Pancreas (tissue), 10 donors: ENCODE measurements around the gene APBA1. TPM values are rescaled to one million over a fixed set of nuclear protein-coding genes. Genes with fewer than 3 reads are reported as not detected.

Source experiments
- ATAC-seq, 4 donors: fragments of 200-7000 bp; cut with Tn5 transposase; one replicate each; pipeline versions ENCODE4 v1.8.0 to v1.9.1; 2020; ENCODE audit warnings: mild to moderate bottlenecking in 4 of 4, moderate library complexity in 4 of 4
- DNase-seq, 6 donors: peaks; one replicate each; pipeline ENCODE4 v3.0.0-alpha.2; 2020
- FAIRE-seq: peaks from 2 replicates; lab custom pipeline; 2012; peaks lifted over from hg19 to GRCh38; lab: Jason Lieb, UNC
- H3K27ac ChIP-seq, 4 donors: fragments of 200-600 bp; sonication (generic); 1 replicate in 3 of 4; 2 replicates in 1 of 4; pipeline versions ENCODE4 v1.5.0 to v1.8.0; 2020
- H3K27me3 ChIP-seq, 4 donors: fragments of 200-600 bp; one replicate each; pipeline ENCODE4 v1.8.0; 2021
- H3K36me3 ChIP-seq, 3 donors: fragments of 200-600 bp; sonication (generic) in 1 of 3; one replicate each; pipeline versions ENCODE4 v1.5.0 to v1.8.0; 2020 to 2021
- H3K4me1 ChIP-seq, 3 donors: fragments of 200-600 bp; one replicate each; pipeline ENCODE4 v1.8.0; 2021
- H3K4me3 ChIP-seq, 4 donors: fragments of 200-600 bp; sonication (generic) in 2 of 4; one replicate each; pipeline versions ENCODE4 v1.5.0 to v1.8.0; 2020 to 2021
- H3K9me3 ChIP-seq, 4 donors: fragments of 200-600 bp; one replicate each; pipeline ENCODE4 v1.8.0; 2021
- WGBS, 2 donors: extraction: QIAGEN DNeasy Blood & Tissue Kit; methylation state at CpG; one replicate each; pipeline ENCODE4 v1.1.7; 2013; 5-methylcytosine and 5-hydroxymethylcytosine counted together
- intact Hi-C, 3 donors: fragments of 100-400 bp; cut with DNase I; formaldehyde crosslinking; loops; one replicate each; pipeline versions ENCODE4 v1.11.1 to v1.14.2; 2022
- polyA plus RNA-seq, 2 donors: library from polyadenylated mRNA; stranded (reverse); fragments of 200-250 nt; gene quantifications; one replicate each; pipeline ENCODE4 v1.2.3, GENCODE V29; 2013
- total RNA-seq, 6 donors: library from RNA; stranded (reverse); fragmentation: NEBNext Ultra II Directional in 4 of 6; extraction: Animal tissue kit (Norgen Biotek cat#: 25700) in 4 of 6; gene quantifications; one replicate each; pipeline versions ENCODE4 v1.2.1 to v1.2.4, GENCODE V29; 2021 to 2023
- TF ChIP-seq, protein P1 (sequence below), 4 donors: fragments of 200-600 bp; sonication (generic) in 3 of 4; IDR thresholded peaks; one replicate each; pipeline versions ENCODE4 v1.5.0 to v1.8.0; 2021; ENCODE audit warnings: antibody characterized with exemption in 4 of 4
- donor health status: healthy with polysubstance abuse.
- donor health status: DM: no; HTN: no; CAD: no; lungs with moderate emphysema.
- donor health status: DM: no; HTN: no; CAD: no.
- donor health status: control.
- donor health status: control.
- donor health status: Bipolar disorder and iron deficiency.
- donor health status: DM: yes; HTN: yes; CAD: no.
- donor health status: DM: no; HTN: no; CAD: no.
- donor health status: DM: no; HTN: no; CAD: no.
- donor health status: DM: yes; HTN: yes; CAD: no.

The APBA1 gene
- total and polyA plus RNA-seq, 8 donors: 0.68 to 3.2 (median 2.2) TPM

- no peaks in the 10 kb centered on the region for H3K9me3 ChIP-seq
- intact Hi-C loops: no loop called here
- DNase-seq (no peak), ATAC-seq (no peak), FAIRE-seq (no peak)
- H3K36me3 ChIP-seq: no peaks in the 10 kb centered on the region
- H3K4me1 ChIP-seq: no peaks in the 10 kb centered on the region
- 65 to 72% methylated on average over 3 of the region's 3 CpGs for WGBS, 2 donors
- H3K27ac ChIP-seq: no peak overlapping the region
- TF ChIP-seq, protein P1, sequence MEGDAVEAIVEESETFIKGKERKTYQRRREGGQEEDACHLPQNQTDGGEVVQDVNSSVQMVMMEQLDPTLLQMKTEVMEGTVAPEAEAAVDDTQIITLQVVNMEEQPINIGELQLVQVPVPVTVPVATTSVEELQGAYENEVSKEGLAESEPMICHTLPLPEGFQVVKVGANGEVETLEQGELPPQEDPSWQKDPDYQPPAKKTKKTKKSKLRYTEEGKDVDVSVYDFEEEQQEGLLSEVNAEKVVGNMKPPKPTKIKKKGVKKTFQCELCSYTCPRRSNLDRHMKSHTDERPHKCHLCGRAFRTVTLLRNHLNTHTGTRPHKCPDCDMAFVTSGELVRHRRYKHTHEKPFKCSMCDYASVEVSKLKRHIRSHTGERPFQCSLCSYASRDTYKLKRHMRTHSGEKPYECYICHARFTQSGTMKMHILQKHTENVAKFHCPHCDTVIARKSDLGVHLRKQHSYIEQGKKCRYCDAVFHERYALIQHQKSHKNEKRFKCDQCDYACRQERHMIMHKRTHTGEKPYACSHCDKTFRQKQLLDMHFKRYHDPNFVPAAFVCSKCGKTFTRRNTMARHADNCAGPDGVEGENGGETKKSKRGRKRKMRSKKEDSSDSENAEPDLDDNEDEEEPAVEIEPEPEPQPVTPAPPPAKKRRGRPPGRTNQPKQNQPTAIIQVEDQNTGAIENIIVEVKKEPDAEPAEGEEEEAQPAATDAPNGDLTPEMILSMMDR (IDR thresholded peaks at IDR 0.05): no peak
- H3K27me3 ChIP-seq: no peaks in the 10 kb centered on the region
- H3K4me3 ChIP-seq: no peak overlapping the region
These were observed 44.9 kb downstream of the APBA1 start for GRCh38 chr9:69627281-69627680.

GRCh38 chr9:69623276-69623675, 48.9 kb downstream of the APBA1 start:
- Histone ChIP-seq H3K36me3 (no peaks in the 10 kb centered on the region), H3K27me3 (no peaks in the 10 kb centered on the region), H3K9me3 (no peaks in the 10 kb centered on the region), H3K27ac (no peak overlapping the region), H3K4me3 (no peak overlapping the region), H3K4me1 (no peaks in the 10 kb centered on the region)
- FAIRE-seq (no peak), DNase-seq (no peak), ATAC-seq (no peak)
- intact Hi-C loops: no loop called here
- 83 to 86% methylated on average over 3 of the region's 3 CpGs for WGBS, 2 donors
- TF ChIP-seq, protein P1 (IDR thresholded peaks at IDR 0.05): no peak

GRCh38 chr9:69622676-69623075, 49.5 kb downstream of the APBA1 start:
- Histone ChIP-seq H3K9me3 (no peaks in the 10 kb centered on the region), H3K4me3 (no peak overlapping the region), H3K36me3 (no peaks in the 10 kb centered on the region), H3K4me1 (no peaks in the 10 kb centered on the region), H3K27ac (no peak overlapping the region), H3K27me3 (no peaks in the 10 kb centered on the region)
- WGBS, 2 donors: 90 to 91% methylated on average over 3 of the region's 3 CpGs
- TF ChIP-seq, protein P1 (IDR thresholded peaks at IDR 0.05): no peak
- ATAC-seq: no peak
- FAIRE-seq: no peak
- no peak for DNase-seq
- intact Hi-C loops: no loop called here

- no peak overlapping the region for H3K27ac ChIP-seq
- no peaks in the 10 kb centered on the region for H3K36me3 ChIP-seq
- H3K27me3 ChIP-seq: no peaks in the 10 kb centered on the region
- no peak for ATAC-seq
- no peak for DNase-seq
- intact Hi-C loops: no loop called here
- H3K4me3 ChIP-seq: no peak overlapping the region
- FAIRE-seq: no peak
- TF ChIP-seq, protein P1 (IDR thresholded peaks at IDR 0.05): no peak
- no peaks in the 10 kb centered on the region for H3K4me1 ChIP-seq
- WGBS, 2 donors: 89 to 93% methylated on average over 3 of the region's 3 CpGs
- no peaks in the 10 kb centered on the region for H3K9me3 ChIP-seq
These were observed 50.3 kb downstream of the APBA1 start for GRCh38 chr9:69621730-69622460.

- intact Hi-C loops: no loop called here
- ATAC-seq: no peak
- H3K27ac ChIP-seq: no peak overlapping the region
- no peaks in the 10 kb centered on the region for H3K27me3 ChIP-seq
- no peaks in the 10 kb centered on the region for H3K36me3 ChIP-seq
- H3K9me3 ChIP-seq: no peaks in the 10 kb centered on the region
- H3K4me1 ChIP-seq: no peaks in the 10 kb centered on the region
- 93 to 97% methylated on average over 8 of the region's 8 CpGs for WGBS, 2 donors
- H3K4me3 ChIP-seq: no peak overlapping the region
- TF ChIP-seq, protein P1 (IDR thresholded peaks at IDR 0.05): no peak
- no peak for DNase-seq
- no peak for FAIRE-seq
These were observed 51.4 kb downstream of the APBA1 start for GRCh38 chr9:69620731-69621130.
